Measurements from ENCODE around the gene PKDCC.
"Not testable (repeated sequence)": the region's sequence is repeated elsewhere in the genome, so short reads cannot be mapped to it uniquely, and the experiment has no call there.

PKDCC gene

GRCh38 chr2:42030200-42030759, 17.5 kb upstream of the PKDCC start:
- in situ Hi-C loops (cut with HindIII; ENCODE audit: low sequenced_read_pairs): no loop called here

GRCh38 chr2:42030829-42031228, 17.0 kb upstream of the PKDCC start:
- in situ Hi-C loops (cut with HindIII; ENCODE audit: low sequenced_read_pairs): no loop called here

- in situ Hi-C loops (cut with HindIII; ENCODE audit: low sequenced_read_pairs): no loop called here
These were observed 16.3 kb upstream of the PKDCC start for GRCh38 chr2:42031281-42032223.

- in situ Hi-C loops (cut with HindIII; ENCODE audit: low sequenced_read_pairs): no loop called here
These were observed 15.6 kb upstream of the PKDCC start for GRCh38 chr2:42032224-42032620.

- in situ Hi-C loops (cut with HindIII; ENCODE audit: low sequenced_read_pairs): no loop called here
These were observed 15.1 kb upstream of the PKDCC start for GRCh38 chr2:42032745-42033144.

GRCh38 chr2:42034096-42034495, 13.7 kb upstream of the PKDCC start:
- in situ Hi-C loops (cut with HindIII; ENCODE audit: low sequenced_read_pairs): not testable (repeated sequence)

GRCh38 chr2:42035241-42035640, 12.6 kb upstream of the PKDCC start:
- in situ Hi-C loops (cut with HindIII; ENCODE audit: low sequenced_read_pairs): no loop called here

GRCh38 chr2:42036413-42036812, 11.4 kb upstream of the PKDCC start:
- in situ Hi-C loops (cut with HindIII; ENCODE audit: low sequenced_read_pairs): no loop called here

GRCh38 chr2:42036940-42037339, 10.9 kb upstream of the PKDCC start:
- in situ Hi-C loops (cut with HindIII; ENCODE audit: low sequenced_read_pairs): no loop called here

- in situ Hi-C loops (cut with HindIII; ENCODE audit: low sequenced_read_pairs): no loop called here
These were observed 7.1 kb upstream of the PKDCC start for GRCh38 chr2:42040643-42041278.

- in situ Hi-C loops (cut with HindIII; ENCODE audit: low sequenced_read_pairs): no loop called here
These were observed 6.3 kb upstream of the PKDCC start for GRCh38 chr2:42041377-42042127.

GRCh38 chr2:42042631-42043355, 5.0 kb upstream of the PKDCC start:
- in situ Hi-C loops (cut with HindIII; ENCODE audit: low sequenced_read_pairs): no loop called here

GRCh38 chr2:42043789-42044394, 3.9 kb upstream of the PKDCC start:
- in situ Hi-C loops (cut with HindIII; ENCODE audit: low sequenced_read_pairs): no loop called here

- in situ Hi-C loops (cut with HindIII; ENCODE audit: low sequenced_read_pairs): no loop called here
These were observed 2.9 kb upstream of the PKDCC start for GRCh38 chr2:42044939-42045338.

GRCh38 chr2:42045352-42045751, 2.5 kb upstream of the PKDCC start:
- in situ Hi-C loops (cut with HindIII; ENCODE audit: low sequenced_read_pairs): no loop called here

- in situ Hi-C loops (cut with HindIII; ENCODE audit: low sequenced_read_pairs): no loop called here
These were observed 1.7 kb upstream of the PKDCC start for GRCh38 chr2:42045848-42046748.

GRCh38 chr2:42046819-42047487, 868 bp upstream of the PKDCC start:
- in situ Hi-C loops (cut with HindIII; ENCODE audit: low sequenced_read_pairs): no loop called here
